GM18858 (cell line): Measurements from ENCODE around the gene CCT6A.
"Not testable (repeated sequence)": the region's sequence is repeated elsewhere in the genome, so short reads cannot be mapped to it uniquely, and the experiment has no call there.

Source experiments
- ATAC-seq: cut with Tn5 transposase; IDR thresholded peaks from one replicate; pipeline ENCODE4 v1.9.1; 2021; ENCODE audit not compliant: unreplicated experiment

Gene CCT6A

GRCh38 chr7:56051339-56052191, at the start of gene CCT6A, which contains the start of gene PSPH:
Gene CCT6A, plus strand, starts transcription at chr7:56051765. Its CDS starts 84 bp downstream, at chr7:56051849.
Gene PSPH, minus strand, starts transcription at chr7:56051444. Its CDS starts 30,232 bp downstream, at chr7:56021212.
- peak; percentile 87 for ATAC-seq

GRCh38 chr7:56003749-56004148, 47.8 kb upstream of the CCT6A start:
- ATAC-seq, result no peak

GRCh38 chr7:56007167-56007652, 44.4 kb upstream of the CCT6A start:
- ATAC-seq, result no peak

GRCh38 chr7:56007891-56008290, 43.7 kb upstream of the CCT6A start:
- no peak for ATAC-seq

- ATAC-seq, result no peak
These were observed 41.9 kb upstream of the CCT6A start for GRCh38 chr7:56009695-56010094.

GRCh38 chr7:56017015-56017414, 34.5 kb upstream of the CCT6A start:
- not testable (repeated sequence) for ATAC-seq

GRCh38 chr7:56019501-56019900, 32.1 kb upstream of the CCT6A start:
- ATAC-seq, result no peak

GRCh38 chr7:56023500-56023899, 28.1 kb upstream of the CCT6A start:
- no peak for ATAC-seq

GRCh38 chr7:56026538-56026937, 25.0 kb upstream of the CCT6A start:
- no peak for ATAC-seq

- no peak for ATAC-seq
These were observed 22.5 kb upstream of the CCT6A start for GRCh38 chr7:56028942-56029630.

- no peak for ATAC-seq
These were observed 21.2 kb upstream of the CCT6A start for GRCh38 chr7:56030340-56030739.

GRCh38 chr7:56031556-56031955, 20.0 kb upstream of the CCT6A start:
- not testable (repeated sequence) for ATAC-seq

- ATAC-seq, result not testable (repeated sequence)
These were observed 19.0 kb upstream of the CCT6A start for GRCh38 chr7:56032578-56032977.

- peak; percentile 95 for ATAC-seq
These were observed 17.7 kb upstream of the CCT6A start for GRCh38 chr7:56033671-56034432.

- no peak for ATAC-seq
These were observed 10.8 kb upstream of the CCT6A start for GRCh38 chr7:56040730-56041129.

GRCh38 chr7:56045758-56046157, 5.8 kb upstream of the CCT6A start:
- not testable (repeated sequence) for ATAC-seq

GRCh38 chr7:56046721-56047445, 4.7 kb upstream of the CCT6A start:
- ATAC-seq, result no peak

- not testable (repeated sequence) for ATAC-seq
These were observed 4.0 kb upstream of the CCT6A start for GRCh38 chr7:56047446-56048116.

- no peak for ATAC-seq
These were observed 3.3 kb upstream of the CCT6A start for GRCh38 chr7:56048245-56048644.

GRCh38 chr7:56048763-56049162, 2.8 kb upstream of the CCT6A start:
- ATAC-seq, result not testable (repeated sequence)
